Activated naive CD8-positive, alpha-beta T cell treated with anti-CD3 and anti-CD28 coated beads for 36 hours (primary cell): Measurements from ENCODE around the gene SCCPDH. TPM values are rescaled to one million over a fixed set of nuclear protein-coding genes. Genes with fewer than 3 reads are reported as not detected.

Experiments used
- DNase-seq: peaks from one replicate; pipeline ENCODE4 v3.0.0; 2021
- H3K27ac Mint-ChIP-seq: one replicate; pipeline ENCODE4 v1.8.0; 2022; ENCODE audit warnings: mild to moderate bottlenecking, moderate library complexity, mixed read lengths
- H3K27me3 Mint-ChIP-seq: one replicate; pipeline ENCODE4 v1.8.0; 2022; ENCODE audit warnings: mild to moderate bottlenecking, mixed read lengths
- H3K36me3 Mint-ChIP-seq: one replicate; pipeline ENCODE4 v1.8.0; 2021; ENCODE audit warnings: mild to moderate bottlenecking, mixed read lengths
- H3K4me1 Mint-ChIP-seq: one replicate; pipeline ENCODE4 v1.8.0; 2021; ENCODE audit warnings: mixed read lengths
- H3K4me3 Mint-ChIP-seq: one replicate; pipeline ENCODE4 v1.8.0; 2022; ENCODE audit warnings: mild to moderate bottlenecking, moderate library complexity, mixed read lengths
- H3K9me3 Mint-ChIP-seq: one replicate; pipeline ENCODE4 v1.8.0; 2022; ENCODE audit warnings: mixed read lengths
- total RNA-seq, 2 experiments: library from RNA; stranded (reverse); gene quantifications; one replicate each; pipeline ENCODE4 v1.2.3, GENCODE V29; 2021

Gene SCCPDH
- total RNA-seq, 2 experiments from 2014 or later: 45.8 to 46.3 TPM

- Mint-ChIP-seq H3K36me3 (no peaks in the 10 kb centered on the region), H3K4me1 (peaks cover 20% of the 10 kb centered on the region), H3K27me3 (no peaks in the 10 kb centered on the region), H3K9me3 (no peaks in the 10 kb centered on the region), H3K27ac (no peak overlapping the region), H3K4me3 (no peak overlapping the region)
- DNase-seq: no peak
Measured at GRCh38 chr1:246780264-246780663, 56.1 kb downstream of the SCCPDH start.

GRCh38 chr1:246781212-246781611 is 57.0 kb downstream of the SCCPDH start:
- Mint-ChIP-seq H3K27ac (no peak overlapping the region), H3K36me3 (no peaks in the 10 kb centered on the region), H3K4me3 (no peak overlapping the region), H3K4me1 (peaks cover 20% of the 10 kb centered on the region), H3K27me3 (no peaks in the 10 kb centered on the region), H3K9me3 (no peaks in the 10 kb centered on the region)
- DNase-seq: no peak

DNA sequence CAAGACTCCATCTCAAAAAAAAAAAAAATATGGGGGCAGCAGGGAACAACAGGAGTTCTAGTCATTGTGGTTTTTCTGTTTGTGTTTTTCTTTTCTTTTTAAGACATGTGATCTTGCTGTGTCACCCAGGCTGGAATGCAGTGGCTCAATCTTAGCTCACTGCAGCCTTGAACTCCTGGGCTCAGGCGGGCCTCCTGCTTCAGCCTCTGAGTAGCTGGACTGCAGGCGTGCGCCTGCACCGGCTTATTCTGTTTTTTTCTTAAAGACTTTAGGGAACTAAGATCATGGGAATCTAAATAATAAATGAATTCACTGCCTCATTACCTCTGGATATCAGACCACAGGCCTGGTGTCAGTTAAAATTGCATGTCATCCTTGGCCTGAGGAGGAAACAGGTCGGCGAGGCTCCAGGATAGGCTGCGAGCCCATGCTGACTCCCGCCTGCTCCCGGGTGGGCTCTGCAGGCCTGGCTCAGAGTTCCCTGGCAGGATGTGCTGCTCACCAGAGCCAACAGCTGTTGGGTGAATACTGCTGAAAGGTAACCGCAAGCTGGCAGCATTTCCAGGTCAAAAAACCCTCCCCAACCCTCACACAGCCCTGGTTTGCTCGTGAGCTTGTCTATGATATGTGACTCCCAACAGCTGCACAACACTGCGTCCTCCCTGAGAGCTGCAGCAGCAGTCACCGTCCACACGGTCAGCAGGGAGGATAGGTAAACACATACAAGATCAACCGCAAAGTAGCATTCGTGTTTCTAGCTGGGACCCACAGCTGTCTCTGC is 58.1 kb downstream of the SCCPDH start:
- H3K4me3 Mint-ChIP-seq: no peak overlapping the region
- H3K27ac Mint-ChIP-seq: no peak overlapping the region
- no peaks in the 10 kb centered on the region for H3K27me3 Mint-ChIP-seq
- H3K36me3 Mint-ChIP-seq: no peaks in the 10 kb centered on the region
- DNase-seq: peak; percentile 8
- H3K9me3 Mint-ChIP-seq: no peaks in the 10 kb centered on the region
- H3K4me1 Mint-ChIP-seq: peaks cover 20% of the 10 kb centered on the region

DNA sequence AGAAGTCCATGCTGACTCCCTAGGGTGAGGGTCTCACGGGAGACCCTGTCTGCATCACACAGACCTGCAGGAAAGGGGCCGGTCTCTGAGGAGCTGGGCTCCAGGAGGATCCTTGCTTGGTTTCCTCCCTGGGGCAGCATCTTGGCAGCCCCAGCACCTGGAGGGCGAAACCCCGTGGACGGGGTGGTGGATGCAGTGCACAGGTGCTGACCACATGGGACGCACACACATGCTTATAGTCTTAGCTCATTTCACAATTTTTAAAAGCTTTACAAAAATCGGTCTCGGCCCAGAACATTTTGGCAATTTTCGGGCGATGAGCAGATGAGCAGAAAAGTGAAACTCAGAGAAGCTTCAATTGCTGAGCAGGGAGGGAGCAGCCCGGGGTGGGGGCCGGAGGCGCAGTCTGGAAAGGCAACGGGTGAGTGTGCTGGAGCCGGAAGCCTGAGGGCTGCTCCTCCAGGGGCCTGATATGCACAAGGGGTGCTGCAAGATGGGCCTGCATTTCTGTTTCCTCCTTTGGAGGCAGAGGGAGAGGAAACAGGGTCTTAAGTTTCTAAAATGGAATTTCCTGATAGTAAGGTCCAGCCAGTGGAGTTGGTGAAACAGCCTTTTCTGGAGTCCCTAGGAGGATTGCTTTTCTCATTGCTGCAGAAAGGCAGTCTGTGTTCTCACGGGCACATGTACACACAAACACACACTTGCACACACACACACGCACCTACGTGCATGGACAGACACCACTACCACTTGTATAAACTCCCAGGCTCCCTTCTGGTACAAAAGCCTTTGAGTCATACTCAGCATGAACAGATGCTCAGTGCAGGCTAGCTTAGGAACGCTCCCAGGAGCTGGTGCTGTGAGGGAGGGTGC is 60.6 kb downstream of the SCCPDH start:
- Mint-ChIP-seq H3K4me1 (peaks cover 25% of the 10 kb centered on the region), H3K4me3 (peak overlapping the region; percentile 42), H3K27me3 (peaks cover 11% of the 10 kb centered on the region), H3K27ac (no peak overlapping the region), H3K36me3 (no peaks in the 10 kb centered on the region), H3K9me3 (no peaks in the 10 kb centered on the region)
- peak; percentile 34 for DNase-seq

GRCh38 chr1:246785494-246786111 is 61.4 kb downstream of the SCCPDH start:
- Mint-ChIP-seq H3K27ac (no peak overlapping the region), H3K27me3 (peaks cover 17% of the 10 kb centered on the region), H3K36me3 (no peaks in the 10 kb centered on the region), H3K4me1 (peaks cover 25% of the 10 kb centered on the region), H3K4me3 (no peak overlapping the region), H3K9me3 (no peaks in the 10 kb centered on the region)
- no peak for DNase-seq

DNA sequence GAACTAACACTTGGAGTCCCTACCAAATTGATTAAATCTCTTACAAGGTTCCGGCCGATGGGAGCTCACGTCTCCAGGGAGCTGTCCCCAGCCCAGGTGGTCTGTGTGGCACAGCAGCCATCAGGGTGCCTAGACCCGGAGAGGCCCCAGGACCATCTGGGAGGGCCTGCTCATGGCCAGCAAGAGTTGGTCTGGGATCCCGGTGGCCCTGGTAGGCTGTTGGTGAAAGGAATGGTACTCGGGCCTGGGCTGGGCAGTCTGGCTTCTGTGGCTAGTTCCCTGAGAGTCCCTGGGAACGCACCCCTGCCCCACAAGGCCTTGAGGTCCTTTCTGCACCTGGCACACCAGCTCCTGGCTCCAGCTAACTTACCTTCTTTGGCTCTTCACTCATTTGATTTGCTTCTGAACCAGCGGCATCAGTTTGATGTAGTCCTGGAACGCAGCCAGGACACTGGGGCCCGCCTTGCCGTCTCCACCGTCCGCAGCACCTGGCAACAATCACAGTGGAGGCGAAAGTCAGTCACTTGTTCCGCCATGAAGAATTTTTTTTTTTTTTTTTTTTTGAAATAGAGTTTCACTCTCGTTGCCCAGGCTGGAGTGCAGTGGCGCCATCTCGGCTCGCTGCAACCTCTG is 62.5 kb downstream of the SCCPDH start:
- no peaks in the 10 kb centered on the region for H3K36me3 Mint-ChIP-seq
- no peaks in the 10 kb centered on the region for H3K9me3 Mint-ChIP-seq
- H3K4me1 Mint-ChIP-seq: peaks cover 25% of the 10 kb centered on the region
- H3K27me3 Mint-ChIP-seq: peaks cover 20% of the 10 kb centered on the region
- DNase-seq: no peak
- no peak overlapping the region for H3K27ac Mint-ChIP-seq
- H3K4me3 Mint-ChIP-seq: no peak overlapping the region

DNA sequence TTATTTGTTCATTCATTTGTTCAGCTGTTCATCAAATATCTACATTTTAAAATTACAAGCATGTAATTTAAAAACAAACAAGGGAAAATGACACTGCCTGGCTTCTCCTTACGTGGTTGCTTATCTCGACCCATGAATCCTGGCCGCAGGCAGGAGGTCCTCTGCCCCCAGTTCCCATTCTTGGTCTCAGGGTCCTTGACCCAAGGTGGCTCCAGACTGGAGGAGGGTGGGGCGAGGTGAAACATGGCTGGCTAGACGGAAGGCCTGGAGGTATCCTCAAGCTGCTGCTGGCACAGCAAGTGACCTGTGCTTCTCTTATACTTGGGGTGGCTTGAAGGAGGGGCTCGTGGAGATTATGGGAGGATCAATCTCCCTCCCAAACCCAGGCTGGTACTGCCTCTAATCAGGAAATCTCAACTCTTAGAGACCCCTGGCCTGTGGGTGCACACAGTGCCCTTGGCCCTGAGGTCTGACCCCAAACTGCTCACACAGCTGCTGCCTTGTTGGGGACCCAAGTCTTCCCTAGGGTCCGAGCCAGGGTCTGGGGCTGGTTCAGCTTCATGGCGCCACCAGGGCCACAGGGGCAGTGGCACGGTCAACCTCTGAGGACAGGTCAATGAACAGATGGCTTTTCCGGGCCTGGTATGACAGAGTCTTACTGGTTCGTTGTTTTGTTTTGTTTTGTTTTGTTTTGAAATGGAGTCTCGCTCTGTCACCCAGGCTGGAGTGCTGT is 63.7 kb downstream of the SCCPDH start:
- Mint-ChIP-seq H3K27ac (no peak overlapping the region), H3K36me3 (no peaks in the 10 kb centered on the region), H3K27me3 (peaks cover 20% of the 10 kb centered on the region), H3K9me3 (no peaks in the 10 kb centered on the region), H3K4me3 (no peak overlapping the region), H3K4me1 (peaks cover 19% of the 10 kb centered on the region)
- no peak for DNase-seq

DNA sequence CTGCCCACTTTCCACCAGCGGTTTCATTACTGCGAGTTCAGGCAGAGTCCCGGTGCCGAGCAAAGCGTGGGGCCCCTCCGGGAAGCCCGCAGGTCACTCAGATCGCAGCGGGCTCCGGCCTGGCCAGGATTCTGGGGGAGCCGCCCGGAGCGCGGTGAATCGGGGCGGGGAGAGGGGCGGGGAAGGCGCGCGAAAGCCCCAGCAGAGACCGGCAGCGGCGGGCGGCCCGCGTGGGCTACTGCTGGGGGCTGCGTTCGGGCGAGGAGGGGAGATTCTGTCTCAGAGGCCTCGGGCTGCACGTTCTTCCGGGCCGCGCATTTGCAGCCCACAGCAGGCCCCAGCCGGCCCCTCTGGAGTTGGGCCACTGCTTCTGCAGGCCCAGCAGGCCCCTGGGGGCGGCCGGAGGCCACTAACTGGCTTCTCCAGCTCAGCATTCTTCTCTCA is 64.7 kb downstream of the SCCPDH start:
- Mint-ChIP-seq H3K4me1 (peaks cover 15% of the 10 kb centered on the region), H3K27me3 (peaks cover 20% of the 10 kb centered on the region), H3K36me3 (no peaks in the 10 kb centered on the region), H3K9me3 (no peaks in the 10 kb centered on the region), H3K4me3 (peak overlapping the region; percentile 48), H3K27ac (no peak overlapping the region)
- DNase-seq: peak; percentile 15

GRCh38 chr1:246789454-246790339 is 65.5 kb downstream of the SCCPDH start:
- no peak for DNase-seq
- Mint-ChIP-seq H3K27ac (no peak overlapping the region), H3K27me3 (peaks cover 20% of the 10 kb centered on the region), H3K4me1 (peaks cover 10% of the 10 kb centered on the region), H3K9me3 (no peaks in the 10 kb centered on the region), H3K4me3 (peak overlapping the region; percentile 38), H3K36me3 (no peaks in the 10 kb centered on the region)

DNA sequence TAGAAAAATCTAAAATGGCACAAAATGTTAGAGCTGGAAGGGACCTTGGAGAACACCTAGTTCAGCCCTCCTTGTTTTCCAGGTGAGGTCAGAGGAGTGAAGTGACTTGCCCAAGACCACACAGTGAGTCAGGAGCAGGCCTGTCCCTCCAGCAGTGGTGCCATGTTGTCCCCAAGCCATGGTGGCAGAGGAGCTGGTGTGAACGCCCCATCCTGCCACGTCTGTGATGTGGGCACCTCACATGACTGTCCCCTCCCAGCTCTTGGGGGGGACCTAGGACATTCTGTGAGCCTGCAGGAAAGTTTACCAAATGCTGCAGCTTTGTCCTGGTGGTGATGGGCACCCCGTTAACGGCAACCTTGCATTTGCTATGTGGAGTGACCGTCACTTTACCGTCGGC is 66.2 kb downstream of the SCCPDH start:
- Mint-ChIP-seq H3K27me3 (peaks cover 20% of the 10 kb centered on the region), H3K9me3 (no peaks in the 10 kb centered on the region), H3K36me3 (no peaks in the 10 kb centered on the region), H3K4me3 (no peak overlapping the region), H3K4me1 (peaks cover 6% of the 10 kb centered on the region), H3K27ac (no peak overlapping the region)
- DNase-seq: no peak

GRCh38 chr1:246790833-246791232 is 66.6 kb downstream of the SCCPDH start:
- H3K27me3 Mint-ChIP-seq: peaks cover 20% of the 10 kb centered on the region
- H3K9me3 Mint-ChIP-seq: no peaks in the 10 kb centered on the region
- no peaks in the 10 kb centered on the region for H3K36me3 Mint-ChIP-seq
- no peak overlapping the region for H3K27ac Mint-ChIP-seq
- H3K4me3 Mint-ChIP-seq: no peak overlapping the region
- no peak for DNase-seq
- H3K4me1 Mint-ChIP-seq: peaks cover 6% of the 10 kb centered on the region

- Mint-ChIP-seq H3K27me3 (peaks cover 20% of the 10 kb centered on the region), H3K36me3 (no peaks in the 10 kb centered on the region), H3K4me1 (peaks cover 6% of the 10 kb centered on the region), H3K4me3 (no peak overlapping the region), H3K27ac (no peak overlapping the region), H3K9me3 (no peaks in the 10 kb centered on the region)
- DNase-seq: no peak
Measured at GRCh38 chr1:246791303-246791918, 67.2 kb downstream of the SCCPDH start.

DNA sequence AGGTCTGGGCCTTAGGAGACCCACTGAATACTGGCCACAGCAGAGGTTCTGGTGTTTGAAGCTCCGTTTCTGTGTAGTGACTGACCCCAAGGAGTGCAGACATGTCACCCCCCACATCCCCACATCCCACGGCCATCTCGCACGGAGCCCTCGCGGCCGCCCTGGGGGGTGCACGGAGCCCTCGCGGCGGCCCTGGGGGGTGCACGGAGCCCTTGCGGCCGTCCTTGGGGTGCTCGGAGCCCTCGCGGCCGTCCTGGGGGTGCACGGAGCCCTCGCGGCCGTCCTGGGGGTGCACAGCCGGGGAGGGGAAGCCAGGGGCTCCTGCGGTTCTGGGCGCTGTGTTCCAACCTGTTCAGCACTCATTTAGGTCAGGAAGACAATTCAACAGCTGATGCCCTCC is 68.4 kb downstream of the SCCPDH start:
- Mint-ChIP-seq H3K27me3 (peaks cover 20% of the 10 kb centered on the region), H3K27ac (no peak overlapping the region), H3K4me3 (no peak overlapping the region), H3K4me1 (peaks cover 6% of the 10 kb centered on the region), H3K36me3 (no peaks in the 10 kb centered on the region), H3K9me3 (no peaks in the 10 kb centered on the region)
- no peak for DNase-seq
